GM18498 (cell line): ENCODE data around the gene POLR3A.

Experiments used
- ATAC-seq: cut with Tn5 transposase; IDR thresholded peaks from one replicate; pipeline ENCODE4 v1.9.1; 2021; ENCODE audit warnings: mild to moderate bottlenecking, moderate library complexity; ENCODE audit not compliant: unreplicated experiment

Gene POLR3A

GRCh38 chr10:77983384-77984341 is 45.7 kb downstream of the POLR3A start:
- no peak for ATAC-seq

GRCh38 chr10:77981281-77981680 is 48.0 kb downstream of the POLR3A start:
- ATAC-seq = no peak

- no peak for ATAC-seq
These were observed 50.1 kb downstream of the POLR3A start for GRCh38 chr10:77979221-77979620.

DNA sequence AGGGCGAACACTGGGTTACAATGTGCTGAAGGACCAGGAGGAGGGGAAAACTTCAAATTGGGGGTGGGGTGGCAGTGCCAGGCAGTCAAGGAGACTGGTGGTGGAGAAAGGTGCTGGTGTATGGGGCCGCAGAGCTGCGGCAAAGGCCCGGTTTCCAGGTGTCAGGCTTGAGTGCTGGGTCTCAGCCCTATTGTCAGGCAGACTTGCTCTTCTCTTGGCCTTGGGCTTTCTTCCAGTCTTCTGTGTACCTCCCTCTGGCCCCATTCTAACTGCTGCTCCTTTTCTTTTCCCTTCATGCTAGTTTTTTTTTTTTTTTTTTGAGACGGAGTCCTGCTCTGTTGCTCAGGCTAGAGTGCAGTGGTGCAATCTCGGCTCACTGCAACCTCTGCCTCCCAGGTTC is 51.0 kb downstream of the POLR3A start:
- no peak for ATAC-seq

DNA sequence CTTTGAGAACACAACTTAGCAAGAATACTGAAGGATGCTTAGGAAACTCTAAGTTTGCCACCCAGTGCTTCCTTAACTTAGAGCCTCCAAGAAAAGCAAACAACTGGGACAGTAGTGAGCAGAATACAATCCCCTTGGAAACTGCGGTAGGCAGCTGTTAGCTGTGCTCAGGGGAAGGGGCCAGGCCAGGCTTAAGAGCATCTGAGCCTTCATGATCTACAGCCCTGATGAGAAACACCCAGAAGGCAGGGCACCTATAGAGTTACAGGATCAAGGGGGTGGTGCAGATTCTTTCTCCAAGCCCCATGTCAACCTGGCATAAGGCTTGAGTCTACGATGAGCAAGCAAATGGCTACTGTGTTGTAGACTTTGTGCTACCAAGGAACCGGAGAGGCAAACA is 51.4 kb downstream of the POLR3A start:
- ATAC-seq = no peak

- ATAC-seq = no peak
These were observed 52.3 kb downstream of the POLR3A start for GRCh38 chr10:77977016-77977415.

DNA sequence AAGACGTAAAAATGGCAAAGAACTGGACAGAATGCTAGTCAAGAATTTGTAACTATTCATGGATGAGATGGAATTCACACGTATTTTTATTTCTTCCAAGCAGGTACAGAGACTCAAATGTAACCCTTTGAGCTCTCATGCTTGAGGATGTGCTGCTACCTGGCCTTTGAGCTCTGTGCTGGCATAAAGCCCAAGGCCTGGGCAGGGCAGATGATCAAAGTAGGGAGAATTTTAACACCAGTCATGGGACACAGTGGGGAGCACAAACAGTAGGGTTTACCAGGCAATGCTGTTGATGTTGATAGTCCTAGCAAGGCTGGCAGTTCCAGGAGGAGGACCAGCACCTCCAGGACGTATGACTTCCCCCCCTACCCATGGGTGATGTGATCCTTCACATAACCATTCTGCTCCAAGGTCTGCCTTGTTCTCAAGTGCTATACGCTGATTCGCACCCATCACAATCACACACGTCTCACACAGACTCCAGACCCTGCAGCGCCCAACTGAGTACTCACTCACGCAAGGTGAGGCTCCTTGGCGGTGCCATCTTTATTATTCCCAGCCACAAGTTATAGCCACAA is 54.1 kb downstream of the POLR3A start:
- no peak for ATAC-seq

- no peak for ATAC-seq
These were observed 54.8 kb downstream of the POLR3A start for GRCh38 chr10:77974396-77975074.

GRCh38 chr10:77973276-77973675 is 56.0 kb downstream of the POLR3A start:
- no peak for ATAC-seq

DNA sequence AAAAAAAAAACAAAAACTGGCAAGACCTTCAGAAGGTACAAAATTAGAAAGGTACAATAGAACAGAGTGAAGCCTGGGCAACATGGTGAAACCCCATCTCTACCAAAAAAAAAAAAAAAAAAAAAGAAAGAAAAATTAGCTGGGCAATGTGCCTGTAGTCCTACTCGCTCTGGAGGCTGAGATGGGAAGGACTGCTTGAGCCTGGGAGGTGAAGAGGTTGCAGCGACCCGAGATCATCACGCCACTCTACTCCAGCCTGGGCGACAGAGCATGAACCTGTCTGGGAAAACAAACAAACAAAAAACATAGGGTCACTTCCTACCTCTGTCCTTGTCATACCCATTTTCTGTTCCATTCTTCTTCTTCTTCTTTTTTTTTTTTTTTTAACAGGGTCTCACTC is 57.2 kb downstream of the POLR3A start:
- no peak for ATAC-seq

- no peak for ATAC-seq
These were observed 57.5 kb downstream of the POLR3A start for GRCh38 chr10:77971804-77972144.

- ATAC-seq = no peak
These were observed 58.2 kb downstream of the POLR3A start for GRCh38 chr10:77970869-77971803.

DNA sequence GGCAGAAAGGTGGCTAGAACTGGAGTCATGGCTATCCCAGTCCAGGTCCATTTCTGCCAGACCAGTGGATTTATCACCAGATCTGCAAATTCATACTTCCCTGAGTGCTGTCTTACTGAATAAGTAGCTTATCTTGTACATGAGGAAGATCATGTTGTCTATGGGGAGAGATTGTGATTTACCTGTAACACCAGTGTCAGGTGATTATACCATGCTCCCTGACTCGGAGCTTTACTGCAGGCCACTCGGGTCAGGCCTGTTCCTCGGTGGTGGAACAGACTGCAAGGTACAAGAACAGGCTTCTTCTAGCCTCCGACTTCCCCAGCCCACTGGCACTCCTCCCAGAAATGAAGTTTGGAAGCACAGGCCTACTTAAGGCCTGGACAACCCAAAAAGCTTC is 60.2 kb downstream of the POLR3A start:
- ATAC-seq = no peak

- ATAC-seq = no peak
These were observed 61.7 kb downstream of the POLR3A start for GRCh38 chr10:77967611-77968022.

DNA sequence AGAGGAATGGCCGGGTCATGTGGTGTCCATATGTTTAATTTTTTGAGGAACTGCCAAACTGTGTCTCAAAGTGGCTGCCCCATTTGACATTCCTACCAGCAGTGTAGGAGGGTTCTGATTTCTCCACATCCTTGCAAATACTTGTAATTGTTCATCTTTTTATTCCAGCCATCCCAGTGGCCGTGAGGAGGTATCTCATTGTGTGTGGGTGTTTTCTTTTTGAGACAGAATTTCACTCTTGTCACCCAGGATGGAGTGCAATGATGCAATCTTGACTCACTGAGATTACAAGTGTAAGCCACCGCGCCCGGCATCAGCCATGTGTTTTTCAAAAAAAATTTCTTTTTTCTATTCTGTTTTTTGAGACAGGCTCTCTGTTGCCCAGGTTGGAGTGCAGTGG is 64.0 kb downstream of the POLR3A start:
- no peak for ATAC-seq

DNA sequence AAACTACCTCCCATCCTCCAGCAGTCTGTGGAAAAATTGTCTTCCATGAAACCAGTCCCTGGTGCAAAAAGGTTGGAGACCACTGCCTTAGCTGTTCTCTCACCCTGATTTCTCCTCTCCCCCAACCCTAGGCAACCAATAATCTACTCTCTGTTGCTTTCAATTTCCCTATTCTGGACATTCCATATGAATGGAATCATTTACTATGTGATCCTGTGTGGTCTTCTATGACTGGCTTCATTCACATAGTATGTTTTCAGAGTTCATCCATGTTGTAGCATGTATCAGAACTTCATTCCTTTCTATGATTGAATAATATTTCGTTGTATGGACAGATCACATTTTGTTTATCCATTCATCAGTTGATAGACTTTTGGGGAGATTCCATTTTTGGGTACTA is 64.5 kb downstream of the POLR3A start:
- ATAC-seq = no peak

DNA sequence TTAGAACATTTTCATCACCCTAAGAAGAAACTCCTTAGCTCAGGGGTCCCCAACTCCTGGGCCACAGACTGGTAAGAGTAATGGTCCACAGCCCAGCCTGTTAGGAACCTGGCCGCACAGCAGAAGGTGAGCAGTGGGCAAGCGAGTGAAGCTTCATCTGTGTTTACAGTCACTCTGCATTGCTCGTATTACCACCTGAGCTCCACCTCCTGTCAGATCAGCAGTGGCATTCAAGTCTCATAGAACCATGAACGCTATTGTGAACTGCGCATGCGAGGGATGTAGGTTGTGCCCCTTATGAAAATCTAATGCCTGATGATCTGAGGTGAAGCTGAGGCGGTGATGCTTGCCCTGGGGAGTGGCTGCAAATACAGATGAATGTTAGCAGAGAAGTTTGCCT is 65.4 kb downstream of the POLR3A start:
- no peak for ATAC-seq

- ATAC-seq = no peak
These were observed 66.8 kb downstream of the POLR3A start for GRCh38 chr10:77962350-77963146.

GRCh38 chr10:77961668-77962067 is 67.6 kb downstream of the POLR3A start:
- ATAC-seq = no peak

- no peak for ATAC-seq
These were observed 68.4 kb downstream of the POLR3A start for GRCh38 chr10:77960829-77961329.
